PFSK-1 (cell line): ENCODE data around the gene PRKAR1B.

Source experiments
- POLR2AphosphoS5 ChIP-seq: IDR thresholded peaks from 2 replicates; pipeline ENCODE4 v1.6.1; 2012; ENCODE audit warnings: low read depth, mild to moderate bottlenecking, control low read depth, low read length, moderate library complexity
- SIN3A ChIP-seq: IDR thresholded peaks from 2 replicates; pipeline ENCODE4 v1.6.1; 2012; ENCODE audit warnings: mild to moderate bottlenecking, low read length, moderate library complexity, borderline replicate concordance; ENCODE audit not compliant: insufficient read depth
- TAF1 ChIP-seq: IDR thresholded peaks from 2 replicates; pipeline ENCODE4 v1.6.1; 2012; ENCODE audit warnings: low read length, control low read depth, borderline replicate concordance; ENCODE audit not compliant: insufficient read depth
- TF ChIP-seq, protein P1 (sequence below), 2 experiments: IDR thresholded peaks; 2 replicates each; pipeline versions ENCODE4 v1.6.1 to v1.8.0; 2011 to 2012; ENCODE audit warnings: low read depth in 2 of 2, low read length in 2 of 2, control low read depth in 1 of 2, inconsistent platforms in 1 of 2, mild to moderate bottlenecking in 1 of 2, moderate library complexity in 1 of 2; ENCODE audit not compliant: insufficient read depth in 1 of 2

DNA sequence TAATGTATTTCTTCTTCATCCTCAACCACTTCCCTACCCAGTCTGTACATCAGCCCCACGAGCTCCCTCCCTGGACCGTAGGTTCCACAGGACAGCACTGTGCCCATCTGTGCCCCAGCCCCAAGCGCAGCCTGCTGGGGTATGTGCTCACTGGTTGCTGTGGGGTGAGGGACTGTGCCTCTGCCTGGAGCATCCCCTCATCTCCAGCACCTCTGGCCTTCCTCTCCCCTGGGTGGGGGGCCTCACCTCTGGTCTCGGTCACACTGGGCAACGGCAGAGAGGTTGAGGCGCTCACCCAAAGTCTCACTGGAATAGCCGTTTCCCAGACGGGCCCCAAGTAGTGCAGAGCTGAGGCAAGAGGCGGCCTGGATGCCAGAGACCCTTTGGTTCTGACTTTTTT, 1.5 kb upstream of the PRKAR1B start:
- TF ChIP-seq POLR2AphosphoS5 = no peak
- TF ChIP-seq, protein P1, sequence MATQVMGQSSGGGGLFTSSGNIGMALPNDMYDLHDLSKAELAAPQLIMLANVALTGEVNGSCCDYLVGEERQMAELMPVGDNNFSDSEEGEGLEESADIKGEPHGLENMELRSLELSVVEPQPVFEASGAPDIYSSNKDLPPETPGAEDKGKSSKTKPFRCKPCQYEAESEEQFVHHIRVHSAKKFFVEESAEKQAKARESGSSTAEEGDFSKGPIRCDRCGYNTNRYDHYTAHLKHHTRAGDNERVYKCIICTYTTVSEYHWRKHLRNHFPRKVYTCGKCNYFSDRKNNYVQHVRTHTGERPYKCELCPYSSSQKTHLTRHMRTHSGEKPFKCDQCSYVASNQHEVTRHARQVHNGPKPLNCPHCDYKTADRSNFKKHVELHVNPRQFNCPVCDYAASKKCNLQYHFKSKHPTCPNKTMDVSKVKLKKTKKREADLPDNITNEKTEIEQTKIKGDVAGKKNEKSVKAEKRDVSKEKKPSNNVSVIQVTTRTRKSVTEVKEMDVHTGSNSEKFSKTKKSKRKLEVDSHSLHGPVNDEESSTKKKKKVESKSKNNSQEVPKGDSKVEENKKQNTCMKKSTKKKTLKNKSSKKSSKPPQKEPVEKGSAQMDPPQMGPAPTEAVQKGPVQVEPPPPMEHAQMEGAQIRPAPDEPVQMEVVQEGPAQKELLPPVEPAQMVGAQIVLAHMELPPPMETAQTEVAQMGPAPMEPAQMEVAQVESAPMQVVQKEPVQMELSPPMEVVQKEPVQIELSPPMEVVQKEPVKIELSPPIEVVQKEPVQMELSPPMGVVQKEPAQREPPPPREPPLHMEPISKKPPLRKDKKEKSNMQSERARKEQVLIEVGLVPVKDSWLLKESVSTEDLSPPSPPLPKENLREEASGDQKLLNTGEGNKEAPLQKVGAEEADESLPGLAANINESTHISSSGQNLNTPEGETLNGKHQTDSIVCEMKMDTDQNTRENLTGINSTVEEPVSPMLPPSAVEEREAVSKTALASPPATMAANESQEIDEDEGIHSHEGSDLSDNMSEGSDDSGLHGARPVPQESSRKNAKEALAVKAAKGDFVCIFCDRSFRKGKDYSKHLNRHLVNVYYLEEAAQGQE (IDR thresholded peaks at IDR 0.05; ENCODE audit: insufficient read depth in 1 of 2, low read depth in 2 of 2, low read length in 2 of 2) = no peak
- no peak for TF ChIP-seq TAF1
- TF ChIP-seq SIN3A = no peak
